Erythroblast (primary cell): ENCODE data around the gene REPIN1.

ENCODE experiments used
- GATA1 ChIP-seq: IDR thresholded peaks from 2 replicates; pipeline ENCODE4 v1.6.1; 2011; ENCODE audit warnings: low read depth, mild to moderate bottlenecking, control low read depth, low read length, moderate library complexity
- POLR2A ChIP-seq: IDR thresholded peaks from 2 replicates; pipeline ENCODE4 v1.6.1; 2011; ENCODE audit warnings: mild to moderate bottlenecking, low read length

- TF ChIP-seq POLR2A: no peak
- TF ChIP-seq GATA1: no peak
Observed at GRCh38 chr7:150406567-150407421, 38.2 kb downstream of the REPIN1 start.
